Astrocyte of the spinal cord (primary cell): ENCODE measurements around the gene SLC38A3.

Experiments used
- DNase-seq: peaks from one replicate; pipeline ENCODE4 v3.0.0; 2011; ENCODE audit warnings: low read depth, low spot score
- H3K4me3 ChIP-seq: 2 replicates; pipeline ENCODE4 v1.5.1; 2011; ENCODE audit warnings: low read depth, mild to moderate bottlenecking, low read length, moderate library complexity
- in situ Hi-C: cut with HindIII; loops from 2 replicates; pipeline ENCODE4 v1.10.0; 2017; ENCODE audit warnings: low sequenced_read_pairs
- TF ChIP-seq, protein P1 (sequence below): IDR thresholded peaks from 2 replicates; pipeline ENCODE4 v1.5.1; 2012; ENCODE audit warnings: low read depth, mild to moderate bottlenecking, low read length, inconsistent platforms

The SLC38A3 gene

DNA sequence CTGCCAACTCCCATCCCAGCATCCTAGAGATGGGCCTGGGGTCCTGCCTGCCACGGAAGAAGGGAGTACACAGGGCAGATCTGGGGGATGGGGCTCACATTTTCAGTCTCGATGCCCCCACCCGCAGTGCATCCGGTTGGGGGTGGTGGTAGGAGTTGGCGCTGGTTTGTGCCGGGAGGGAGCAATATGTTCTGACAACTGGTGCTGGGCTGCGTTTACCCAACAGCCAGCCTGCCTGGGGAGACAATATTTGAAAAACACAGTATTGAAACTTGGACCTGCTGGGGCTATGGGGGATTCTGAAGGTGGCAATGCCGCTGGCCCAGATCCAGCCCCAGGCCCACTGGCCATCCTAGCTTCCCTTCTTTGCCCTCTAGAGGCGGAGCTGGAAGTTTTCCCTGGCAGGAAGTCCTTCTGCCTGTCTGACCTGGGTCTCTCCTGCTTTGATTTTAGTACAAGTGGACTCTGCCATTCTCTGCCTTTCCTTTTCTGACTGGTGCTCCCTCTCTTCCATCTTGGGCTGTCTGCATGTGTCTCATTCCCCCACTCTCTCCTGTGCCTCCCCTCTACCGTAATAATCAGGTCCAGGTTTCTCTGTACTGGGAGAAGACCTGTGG, 46.4 kb upstream of the SLC38A3 start:
- in situ Hi-C loops: no loop called here
- H3K4me3 ChIP-seq: no peak overlapping the region

DNA sequence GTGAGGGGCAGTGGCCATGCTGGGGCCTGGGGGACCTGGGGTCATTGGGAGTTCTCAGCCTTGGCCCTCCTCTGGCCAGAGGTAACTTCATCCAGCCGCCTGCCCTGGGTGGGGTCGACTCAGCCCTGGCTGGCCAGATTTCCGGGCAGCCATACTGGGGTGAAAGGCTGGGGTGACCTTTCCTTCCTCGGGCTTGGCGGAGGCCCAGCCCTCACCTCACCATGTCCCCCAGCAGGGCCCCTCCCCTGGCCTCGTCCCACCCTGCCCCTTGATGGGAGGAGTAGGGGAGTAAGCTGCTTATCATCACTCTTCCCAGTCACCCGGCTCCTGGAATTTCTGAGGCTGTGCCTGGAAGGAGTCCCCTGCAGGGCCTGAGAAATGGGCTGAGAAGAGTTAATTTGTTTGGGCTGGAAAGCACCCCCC, 44.5 kb upstream of the SLC38A3 start:
- TF ChIP-seq, protein P1, sequence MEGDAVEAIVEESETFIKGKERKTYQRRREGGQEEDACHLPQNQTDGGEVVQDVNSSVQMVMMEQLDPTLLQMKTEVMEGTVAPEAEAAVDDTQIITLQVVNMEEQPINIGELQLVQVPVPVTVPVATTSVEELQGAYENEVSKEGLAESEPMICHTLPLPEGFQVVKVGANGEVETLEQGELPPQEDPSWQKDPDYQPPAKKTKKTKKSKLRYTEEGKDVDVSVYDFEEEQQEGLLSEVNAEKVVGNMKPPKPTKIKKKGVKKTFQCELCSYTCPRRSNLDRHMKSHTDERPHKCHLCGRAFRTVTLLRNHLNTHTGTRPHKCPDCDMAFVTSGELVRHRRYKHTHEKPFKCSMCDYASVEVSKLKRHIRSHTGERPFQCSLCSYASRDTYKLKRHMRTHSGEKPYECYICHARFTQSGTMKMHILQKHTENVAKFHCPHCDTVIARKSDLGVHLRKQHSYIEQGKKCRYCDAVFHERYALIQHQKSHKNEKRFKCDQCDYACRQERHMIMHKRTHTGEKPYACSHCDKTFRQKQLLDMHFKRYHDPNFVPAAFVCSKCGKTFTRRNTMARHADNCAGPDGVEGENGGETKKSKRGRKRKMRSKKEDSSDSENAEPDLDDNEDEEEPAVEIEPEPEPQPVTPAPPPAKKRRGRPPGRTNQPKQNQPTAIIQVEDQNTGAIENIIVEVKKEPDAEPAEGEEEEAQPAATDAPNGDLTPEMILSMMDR: no peak
- no peak for DNase-seq
- in situ Hi-C loops: no loop called here
- no peak overlapping the region for H3K4me3 ChIP-seq

More for the DNA sequence above, 46.4 kb upstream of the SLC38A3 start:
- no peak for DNase-seq
- TF ChIP-seq, protein P1: peak; percentile 8

DNA sequence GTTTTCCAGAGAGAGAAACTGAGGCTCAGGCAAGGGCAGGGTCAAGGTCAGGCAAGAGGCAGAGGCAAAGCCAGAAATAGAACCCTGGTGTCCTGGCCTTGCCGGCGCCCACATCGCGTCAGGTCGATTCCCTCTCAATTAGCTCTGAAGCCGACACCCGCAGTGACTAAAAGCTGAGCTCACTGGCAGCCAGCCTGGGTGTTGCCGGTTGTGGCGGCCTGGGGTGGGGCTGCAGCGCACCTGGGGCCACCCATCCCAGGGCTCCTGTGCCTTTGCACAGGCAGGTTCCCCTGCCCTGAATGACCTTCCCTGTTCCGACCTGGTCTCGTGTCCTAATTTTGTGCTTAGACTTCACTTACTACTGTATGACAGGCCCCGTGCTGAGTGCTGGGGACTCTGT, 43.8 kb upstream of the SLC38A3 start:
- H3K4me3 ChIP-seq: no peak overlapping the region
- in situ Hi-C loops: no loop called here
- DNase-seq: no peak
- TF ChIP-seq, protein P1: no peak

DNA sequence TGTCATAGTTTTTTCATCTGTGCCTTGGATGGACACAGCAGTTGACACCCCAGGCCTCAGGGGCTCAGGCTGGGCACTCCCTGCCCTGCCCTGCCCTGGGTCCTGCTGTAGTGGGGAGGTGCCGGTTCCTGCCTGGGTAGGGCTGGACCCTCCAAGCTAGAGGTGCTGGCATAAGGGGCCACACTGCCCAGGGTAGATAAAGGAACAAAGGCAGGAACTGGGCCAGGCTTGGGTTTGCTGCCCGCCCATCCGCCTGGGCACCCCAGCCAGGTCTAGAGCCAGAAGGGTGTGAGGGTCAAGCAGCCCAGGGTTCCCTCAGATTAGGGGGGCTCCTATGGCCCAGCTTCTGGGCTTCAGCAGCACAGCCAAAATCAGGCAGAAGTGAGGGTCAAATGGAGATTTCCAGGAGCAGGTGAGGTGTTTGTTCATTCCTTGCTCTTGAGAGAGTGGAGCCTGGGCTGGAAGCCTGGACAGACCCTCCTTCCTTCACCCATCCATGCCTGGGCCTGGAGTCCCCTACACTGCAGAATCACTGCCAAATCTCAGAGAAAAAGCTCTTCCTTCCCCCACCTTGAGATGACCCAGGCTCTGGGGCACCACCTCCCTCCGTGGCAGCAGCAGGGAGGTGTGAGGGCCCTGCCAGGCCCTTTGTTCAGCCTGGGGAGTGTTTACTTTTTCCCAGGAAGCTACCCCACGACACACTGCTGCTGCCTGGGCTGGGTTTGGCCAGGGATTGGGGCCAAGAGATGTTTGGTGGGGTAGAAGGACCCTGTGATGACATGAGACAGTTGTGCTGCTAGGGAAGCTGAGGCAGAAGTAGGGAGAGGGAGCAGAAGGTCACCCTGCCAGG, 42.8 kb upstream of the SLC38A3 start:
- in situ Hi-C loops: no loop called here
- no peak overlapping the region for H3K4me3 ChIP-seq
- TF ChIP-seq, protein P1: no peak
- DNase-seq: no peak

DNA sequence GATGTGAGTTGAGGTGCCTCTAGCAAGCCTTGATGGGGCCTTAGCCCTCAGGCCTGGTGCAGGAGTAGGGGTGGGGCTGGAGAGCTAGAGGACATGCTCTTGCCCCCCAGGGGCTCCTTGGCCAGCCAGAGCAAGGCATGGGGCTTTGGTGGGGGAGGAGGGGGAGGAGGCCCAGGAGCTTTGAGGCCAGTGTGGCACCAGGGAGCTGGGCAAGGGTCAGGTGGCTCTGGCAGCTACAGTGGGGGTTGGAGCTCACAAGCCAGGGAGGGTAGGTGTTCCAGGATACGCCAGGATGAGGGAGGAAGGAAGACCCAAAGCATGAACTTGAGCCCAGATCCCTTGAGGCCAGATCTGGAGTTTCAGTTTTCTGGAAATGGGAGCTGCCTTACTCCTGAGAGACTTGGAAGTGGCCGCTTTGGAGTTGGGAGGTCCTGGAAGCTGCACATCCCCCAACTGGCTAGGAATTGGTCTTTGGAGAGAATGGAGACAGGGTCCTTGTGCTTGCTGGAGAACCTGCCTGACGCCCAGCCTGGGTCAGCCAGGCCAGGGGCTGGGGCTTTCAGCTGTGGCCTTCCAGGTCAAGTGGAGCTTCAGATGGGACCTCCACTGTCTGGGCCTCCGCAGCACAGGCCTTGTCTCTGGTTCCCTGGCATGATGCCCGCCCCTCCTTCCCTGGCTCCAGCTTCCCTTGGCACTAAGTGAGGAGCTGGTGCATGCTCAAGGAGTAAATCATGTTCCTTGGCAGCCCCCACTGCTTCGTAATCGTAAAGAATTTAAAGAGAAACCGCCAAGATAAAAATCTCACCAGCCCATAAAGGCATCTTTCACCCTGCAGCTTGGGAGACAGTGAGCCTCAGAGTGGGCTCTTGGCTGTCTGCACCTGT, 41.3 kb upstream of the SLC38A3 start:
- no peak overlapping the region for H3K4me3 ChIP-seq
- peak; percentile 91 for DNase-seq
- TF ChIP-seq, protein P1: no peak
- in situ Hi-C loops: no loop called here

DNA sequence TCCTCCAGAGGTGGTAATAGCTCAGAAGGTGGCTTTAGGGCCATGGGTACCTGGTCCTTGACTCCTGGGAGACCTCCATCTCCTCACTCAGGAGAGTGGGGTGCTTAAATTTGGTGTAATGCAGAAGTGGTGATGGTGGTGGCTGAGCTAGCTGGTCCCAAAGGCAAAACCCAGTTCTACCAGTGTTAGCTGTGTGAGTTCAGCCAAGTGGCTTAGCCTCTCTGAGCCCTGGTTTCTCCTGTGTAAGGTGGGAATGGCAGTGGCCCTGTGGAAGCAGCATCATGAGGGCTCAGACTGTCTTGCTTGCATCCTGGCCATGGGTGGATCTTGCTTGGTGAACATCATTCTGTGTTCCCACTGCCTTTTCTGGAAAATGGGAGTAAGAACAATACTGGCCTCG, 40.6 kb upstream of the SLC38A3 start:
- TF ChIP-seq, protein P1: no peak
- no peak for DNase-seq
- H3K4me3 ChIP-seq: no peak overlapping the region
- in situ Hi-C loops: no loop called here
